GM23248 (cell line): ENCODE data around the gene TCP11. TPM values are rescaled to one million over a fixed set of nuclear protein-coding genes. Genes with fewer than 3 reads are reported as not detected.

Source experiments
- DNase-seq: peaks from one replicate; pipeline ENCODE4 v3.0.0-alpha.2; 2015
- H2AFZ ChIP-seq: fragments of 200-600 bp; sonication (generic); 2 replicates; pipeline ENCODE4 v1.6.1; 2016; ENCODE audit warnings: antibody characterized with exemption
- H3F3A ChIP-seq: fragments of 200-600 bp; sonication (generic); 2 replicates; pipeline ENCODE4 v1.6.1; 2016; ENCODE audit warnings: mild to moderate bottlenecking, antibody characterized with exemption, mixed run types; ENCODE audit not compliant: insufficient read depth
- H3K27ac ChIP-seq: fragments of 200-600 bp; sonication (generic); 2 replicates; pipeline ENCODE4 v1.5.1; 2016; ENCODE audit warnings: mild to moderate bottlenecking
- H3K27me3 ChIP-seq: fragments of 200-600 bp; sonication (generic); replicated peaks from 2 replicates; pipeline ENCODE4 v1.6.1; 2016; ENCODE audit warnings: mild to moderate bottlenecking; ENCODE audit not compliant: insufficient read depth
- H3K36me3 ChIP-seq: fragments of 200-600 bp; sonication (generic); 2 replicates; pipeline ENCODE4 v1.6.1; 2016; ENCODE audit warnings: low read depth, mild to moderate bottlenecking
- H3K4me1 ChIP-seq: fragments of 200-600 bp; sonication (generic); 2 replicates; pipeline ENCODE4 v1.6.1; 2016; ENCODE audit warnings: mild to moderate bottlenecking; ENCODE audit not compliant: insufficient read depth
- H3K4me2 ChIP-seq: fragments of 200-600 bp; sonication (generic); one replicate; pipeline ENCODE4 v1.6.1; 2016; ENCODE audit warnings: mild to moderate bottlenecking; ENCODE audit not compliant: unreplicated experiment
- H3K4me3 ChIP-seq: fragments of 200-600 bp; sonication (generic); 2 replicates; pipeline ENCODE4 v1.5.1; 2016; ENCODE audit warnings: mild to moderate bottlenecking
- H3K79me2 ChIP-seq: fragments of 200-600 bp; sonication (generic); 2 replicates; pipeline ENCODE4 v1.6.1; 2016; ENCODE audit warnings: mild to moderate bottlenecking; ENCODE audit not compliant: insufficient read depth
- H3K9ac ChIP-seq: fragments of 200-600 bp; sonication (generic); 2 replicates; pipeline ENCODE4 v1.6.1; 2016; ENCODE audit warnings: mild to moderate bottlenecking
- H3K9me2 ChIP-seq: fragments of 200-600 bp; sonication (generic); 2 replicates; pipeline ENCODE4 v1.6.1; 2016; ENCODE audit warnings: mixed run types, mild to moderate bottlenecking, moderate library complexity; ENCODE audit not compliant: insufficient read depth
- H3K9me3 ChIP-seq: fragments of 200-600 bp; sonication (generic); one replicate; pipeline ENCODE4 v1.6.1; 2017; ENCODE audit warnings: low read depth
- H4K20me1 ChIP-seq: fragments of 200-600 bp; sonication (generic); 2 replicates; pipeline ENCODE4 v1.6.0; 2016; ENCODE audit not compliant: insufficient read depth
- EZH2 ChIP-seq: fragments of 200-600 bp; sonication (generic); IDR thresholded peaks from 2 replicates; pipeline ENCODE4 v1.6.1; 2018; ENCODE audit warnings: antibody characterized with exemption, mild to moderate bottlenecking; ENCODE audit not compliant: insufficient read depth, poor library complexity, severe bottlenecking
- EZH2phosphoT487 ChIP-seq: fragments of 200-600 bp; sonication (generic); IDR thresholded peaks from 2 replicates; pipeline ENCODE4 v1.6.1; 2018; ENCODE audit warnings: antibody characterized with exemption, moderate library complexity, mild to moderate bottlenecking, low read depth; ENCODE audit not compliant: insufficient read depth
- WGBS, 2 experiments: methylation state at CpG; one replicate each; pipeline ENCODE4 v1.1.6; 2015 to 2017; ENCODE audit warnings: low lambda C conversion rate in 2 of 2, low coverage in 1 of 2; ENCODE audit errors: missing lambda C conversion rate in 2 of 2; 5-methylcytosine and 5-hydroxymethylcytosine counted together
- in situ Hi-C: fragments of 300-500 bp; cut with MboI; formaldehyde crosslinking; loops from 2 replicates; pipeline ENCODE4 v1.15.0; 2020
- polyA plus RNA-seq: library from polyadenylated mRNA; unstranded; fragments of >200 nt; fragmentation: Nextera tagmentation; extraction: Ambion mirVana; gene quantifications from 2 replicates; pipeline ENCODE4 v1.2.1, GENCODE V29; 2016
- total RNA-seq: library from RNA; depleted of rRNA; stranded (reverse); fragments of >200 nt; shearing (Covaris generic); gene quantifications from 2 replicates; pipeline ENCODE4 v1.2.3, GENCODE V29; 2014

The TCP11 gene
- total and polyA plus RNA-seq, 2 experiments from 2014 or later, result not detected

GRCh38 chr6:35149891-35150566, 8.9 kb upstream of the TCP11 start:
- Histone ChIP-seq H3K27me3 (no peaks in the 10 kb centered on the region), H3K4me2 (no peak overlapping the region), H3K36me3 (no peaks in the 10 kb centered on the region), H3K79me2 (no peaks in the 10 kb centered on the region), H2AFZ (no peak overlapping the region), H3K9ac (no peak overlapping the region), H3K9me3 (no peaks in the 10 kb centered on the region), H3K9me2 (no peaks in the 10 kb centered on the region), H3F3A (peaks cover 32% of the 10 kb centered on the region), H3K4me1 (peaks cover 35% of the 10 kb centered on the region), H4K20me1 (no peaks in the 10 kb centered on the region), H3K4me3 (no peak overlapping the region), H3K27ac (no peak overlapping the region)
- DNase-seq, result no peak
- TF ChIP-seq EZH2 (no peak), EZH2phosphoT487 (no peak)
- in situ Hi-C loops, result loop anchor here (10.0 kb wide), 1 partner anchor 55 kb away; no protein-coding TSS in a partner anchor
- 88 to 90% methylated on average over 16 of the region's 16 CpGs for WGBS, 2 experiments

DNA sequence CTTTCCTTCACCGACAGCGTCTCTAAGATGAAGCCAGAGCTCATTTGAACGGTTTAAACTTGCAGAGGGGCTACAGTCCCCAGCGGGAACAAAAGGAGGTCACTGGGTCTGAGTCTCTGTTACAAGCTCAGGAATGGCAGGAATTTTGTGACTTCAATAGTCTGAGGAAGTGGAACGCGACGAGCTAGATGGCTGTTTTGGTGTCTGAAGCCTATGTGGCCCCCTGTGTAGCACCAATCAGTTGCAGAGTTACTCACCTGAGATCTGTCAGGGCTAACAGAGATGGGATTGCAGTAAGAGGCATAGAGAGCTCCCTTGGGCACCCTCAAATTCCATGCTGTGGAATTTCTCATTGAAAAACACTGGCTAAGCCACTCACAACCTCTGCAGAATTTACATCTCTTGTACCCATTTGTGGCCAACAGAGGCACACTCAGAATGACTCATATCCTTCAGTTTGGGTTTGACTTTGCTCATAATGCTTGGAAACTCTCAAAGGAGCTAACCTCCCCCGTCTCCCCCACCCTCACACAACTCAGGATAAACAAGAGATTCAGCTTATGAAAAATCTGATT, 7.1 kb upstream of the TCP11 start:
- H3K9me2 ChIP-seq, result no peaks in the 10 kb centered on the region
- no peaks in the 10 kb centered on the region for H3K27me3 ChIP-seq
- no peak overlapping the region for H3K9ac ChIP-seq
- WGBS, 2 experiments, result 33 to 34% methylated on average over 8 of the region's 8 CpGs
- H2AFZ ChIP-seq, result peak overlapping the region; percentile 65
- TF ChIP-seq EZH2 (no peak), EZH2phosphoT487 (no peak)
- H4K20me1 ChIP-seq, result no peaks in the 10 kb centered on the region
- H3K4me2 ChIP-seq, result peak overlapping the region; percentile 65
- H3F3A ChIP-seq, result peaks cover 21% of the 10 kb centered on the region
- DNase-seq, result peak; percentile 43
- no peaks in the 10 kb centered on the region for H3K9me3 ChIP-seq
- in situ Hi-C loops, result loop anchor here (10.0 kb wide), 1 partner anchor 57 kb away; no protein-coding TSS in a partner anchor
- no peak overlapping the region for H3K27ac ChIP-seq
- H3K4me3 ChIP-seq, result no peak overlapping the region
- H3K4me1 ChIP-seq, result peaks cover 29% of the 10 kb centered on the region
- H3K79me2 ChIP-seq, result no peaks in the 10 kb centered on the region
- H3K36me3 ChIP-seq, result no peaks in the 10 kb centered on the region

DNA sequence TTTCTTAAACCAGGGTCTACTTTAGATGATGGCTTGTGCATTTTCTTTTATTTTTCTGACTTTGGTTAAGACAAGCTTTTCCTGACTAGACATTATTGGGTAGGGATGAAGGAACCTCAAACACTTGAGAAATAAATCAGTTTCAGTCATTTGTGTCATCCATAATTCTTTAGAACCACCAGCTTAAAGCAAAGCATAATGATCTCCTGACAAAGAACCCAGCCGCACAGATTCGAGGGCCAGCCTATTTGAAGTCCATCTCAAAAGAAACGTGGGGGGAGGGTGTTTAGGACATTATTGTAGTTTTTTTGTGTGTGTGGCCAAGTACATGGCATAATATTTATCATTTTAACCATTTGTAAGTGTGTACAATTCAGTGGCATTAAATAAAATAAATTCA, 6.3 kb upstream of the TCP11 start:
- Histone ChIP-seq H2AFZ (no peak overlapping the region), H3K4me1 (peaks cover 36% of the 10 kb centered on the region), H3K9me3 (no peaks in the 10 kb centered on the region), H3K36me3 (no peaks in the 10 kb centered on the region), H3K27ac (no peak overlapping the region), H3K4me3 (no peak overlapping the region), H3F3A (peaks cover 18% of the 10 kb centered on the region), H3K79me2 (no peaks in the 10 kb centered on the region), H4K20me1 (no peaks in the 10 kb centered on the region), H3K27me3 (no peaks in the 10 kb centered on the region), H3K4me2 (no peak overlapping the region), H3K9me2 (no peaks in the 10 kb centered on the region), H3K9ac (no peak overlapping the region)
- DNase-seq, result no peak
- in situ Hi-C loops, result loop anchor here (10.0 kb wide), 1 partner anchor 57 kb away; no protein-coding TSS in a partner anchor
- 69 to 73% methylated on average over 3 of the region's 3 CpGs for WGBS, 2 experiments
- no peak for TF ChIP-seq EZH2phosphoT487
- TF ChIP-seq EZH2, result no peak

DNA sequence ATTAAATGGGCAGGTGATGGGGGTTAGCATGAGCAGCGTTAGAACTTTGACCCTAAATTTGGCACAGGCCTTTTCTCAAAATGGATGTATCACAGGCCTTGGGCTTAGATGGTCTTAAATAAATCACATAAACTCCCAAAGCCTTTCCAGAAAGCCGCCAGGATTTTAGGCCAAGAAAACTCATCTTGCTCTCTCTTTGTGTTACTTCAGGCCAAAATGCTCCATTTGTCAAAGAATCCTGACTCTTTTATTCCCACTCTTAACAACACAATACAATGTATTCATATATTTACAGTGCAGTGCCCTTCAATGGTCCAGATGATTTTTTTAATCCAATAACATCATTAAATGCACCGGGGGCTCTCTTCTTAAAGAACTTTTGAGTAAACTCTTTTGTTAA, 5.9 kb upstream of the TCP11 start:
- no peak overlapping the region for H3K27ac ChIP-seq
- no peaks in the 10 kb centered on the region for H3K9me3 ChIP-seq
- H4K20me1 ChIP-seq, result no peaks in the 10 kb centered on the region
- no peak overlapping the region for H3K4me3 ChIP-seq
- no peak overlapping the region for H3K9ac ChIP-seq
- peaks cover 13% of the 10 kb centered on the region for H3F3A ChIP-seq
- no peak overlapping the region for H2AFZ ChIP-seq
- H3K36me3 ChIP-seq, result no peaks in the 10 kb centered on the region
- no peak for DNase-seq
- in situ Hi-C loops, result loop anchor here (10.0 kb wide), 1 partner anchor 58 kb away; no protein-coding TSS in a partner anchor
- peaks cover 33% of the 10 kb centered on the region for H3K4me1 ChIP-seq
- no peaks in the 10 kb centered on the region for H3K79me2 ChIP-seq
- WGBS, 2 experiments, result 95 to 97% methylated on average over 3 of the region's 3 CpGs
- no peaks in the 10 kb centered on the region for H3K27me3 ChIP-seq
- no peak overlapping the region for H3K4me2 ChIP-seq
- no peak for TF ChIP-seq EZH2phosphoT487
- no peak for TF ChIP-seq EZH2
- no peaks in the 10 kb centered on the region for H3K9me2 ChIP-seq
